ENCODE results near the gene MVD. TPM values are rescaled to one million over a fixed set of nuclear protein-coding genes. Genes with fewer than 3 reads are reported as not detected.
A peak's percentile ranks its signal among the peaks of the same experiment; 100 is the strongest.

MVD gene
- total and polyA plus RNA-seq, 2 of the 13 experiments (the other 11 are each of a cell fraction or from before 2014, with no cell fraction given), result 28.1 to 187 TPM

DNA sequence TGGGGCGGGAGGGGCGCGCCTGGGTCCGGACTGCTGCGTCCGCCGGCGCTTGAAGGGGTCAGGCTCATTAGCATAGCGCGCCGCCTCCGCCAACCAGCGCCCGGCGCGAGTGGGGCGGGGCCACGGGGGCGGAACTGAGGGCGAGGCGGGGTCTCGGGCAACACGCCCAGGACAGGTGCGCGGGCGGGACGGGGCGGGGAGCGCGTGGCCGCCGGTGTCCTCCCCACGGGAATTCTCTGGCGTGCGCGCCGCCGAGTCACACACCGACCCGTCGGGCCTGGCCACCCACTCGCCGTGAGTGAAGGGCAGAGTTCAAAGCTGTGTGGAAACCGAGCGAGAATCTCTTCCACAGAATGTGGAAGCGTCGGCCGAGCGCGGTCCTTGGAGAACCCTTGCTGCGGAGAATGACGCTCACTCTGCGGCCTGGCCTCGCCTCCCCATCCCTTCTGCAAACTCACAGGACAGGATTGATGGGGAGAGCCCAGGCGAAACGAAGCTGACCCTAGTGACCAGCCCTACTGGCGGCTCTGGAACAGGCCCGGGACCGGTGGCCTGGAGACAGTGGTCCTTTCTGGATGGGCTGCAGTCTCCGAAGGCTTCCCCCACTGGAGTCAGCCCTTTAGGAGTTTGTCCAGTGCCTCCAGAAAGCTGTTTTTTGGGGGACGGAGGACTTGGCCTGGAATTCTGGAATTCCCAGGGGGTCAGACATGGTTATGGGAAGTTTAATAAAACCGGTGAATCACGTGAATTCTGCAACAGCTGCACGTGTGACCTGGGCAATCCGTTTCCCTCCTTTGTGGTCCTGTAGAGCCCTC is 23.8 kb upstream of the MVD start, which contains the start of gene SNAI3 (continued):
- TF ChIP-seq, protein P1, sequence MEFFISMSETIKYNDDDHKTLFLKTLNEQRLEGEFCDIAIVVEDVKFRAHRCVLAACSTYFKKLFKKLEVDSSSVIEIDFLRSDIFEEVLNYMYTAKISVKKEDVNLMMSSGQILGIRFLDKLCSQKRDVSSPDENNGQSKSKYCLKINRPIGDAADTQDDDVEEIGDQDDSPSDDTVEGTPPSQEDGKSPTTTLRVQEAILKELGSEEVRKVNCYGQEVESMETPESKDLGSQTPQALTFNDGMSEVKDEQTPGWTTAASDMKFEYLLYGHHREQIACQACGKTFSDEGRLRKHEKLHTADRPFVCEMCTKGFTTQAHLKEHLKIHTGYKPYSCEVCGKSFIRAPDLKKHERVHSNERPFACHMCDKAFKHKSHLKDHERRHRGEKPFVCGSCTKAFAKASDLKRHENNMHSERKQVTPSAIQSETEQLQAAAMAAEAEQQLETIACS (CRISPR knock-in tag; IDR thresholded peaks at IDR 0.05), result peak; percentile 82
- TF ChIP-seq ZBTB7A (CRISPR knock-in tag; IDR thresholded peaks at IDR 0.05) (peak; percentile 54; the same call in 1 of the 2 replicates), IKZF4 (CRISPR knock-in tag; IDR thresholded peaks at IDR 0.05; ENCODE audit: borderline replicate concordance, low read depth, not compliant biosample characterization) (peak; percentile 50), ZNF552 (CRISPR knock-in tag; IDR thresholded peaks at IDR 0.05; ENCODE audit: borderline replicate concordance) (peak; percentile 80), AGO2 (optimal IDR thresholded peaks at IDR 0.05; ENCODE audit: low read depth, low read length) (no peak), ZNF331 (CRISPR knock-in tag; IDR thresholded peaks at IDR 0.05) (peak; percentile 8; the same call in 1 of the 2 replicates), FOXC1 (CRISPR knock-in tag; IDR thresholded peaks at IDR 0.05; ENCODE audit: borderline replicate concordance) (peak; percentile 90; the same call in 1 of the 2 replicates), TEAD3 (CRISPR knock-in tag; optimal IDR thresholded peaks at IDR 0.05; ENCODE audit: borderline replicate concordance) (peak; percentile 42), ATF1 (CRISPR knock-in tag; IDR thresholded peaks at IDR 0.05) (no peak), ZNF10 (CRISPR knock-in tag; IDR thresholded peaks at IDR 0.05; ENCODE audit: borderline replicate concordance, low read depth) (no peak), CEBPG (CRISPR knock-in tag; IDR thresholded peaks at IDR 0.05) (no peak), CBX2 (IDR thresholded peaks at IDR 0.05; ENCODE audit: low read depth, low read length) (no peak), CBX2 (CRISPR knock-in tag; IDR thresholded peaks at IDR 0.05; ENCODE audit: low read depth) (no peak), MAF1 (CRISPR knock-in tag; IDR thresholded peaks at IDR 0.05; ENCODE audit: borderline replicate concordance) (0 out of 2 replicates have a peak, but pooled peaks have one; percentile 50), ZNF33B (CRISPR knock-in tag; IDR thresholded peaks at IDR 0.05) (no peak), GFI1 (CRISPR knock-in tag; IDR thresholded peaks at IDR 0.05; ENCODE audit: borderline replicate concordance) (peak; percentile 26; the same call in 1 of the 2 replicates), ETV6 (CRISPR knock-in tag; conservative IDR thresholded peaks at IDR 0.05) (0 out of 2 replicates have a peak, but pooled peaks have one; percentile 33), JARID2 (CRISPR knock-in tag; IDR thresholded peaks at IDR 0.05; ENCODE audit: insufficient replicate concordance) (peak; percentile 30)
- TF ChIP-seq, protein P2, sequence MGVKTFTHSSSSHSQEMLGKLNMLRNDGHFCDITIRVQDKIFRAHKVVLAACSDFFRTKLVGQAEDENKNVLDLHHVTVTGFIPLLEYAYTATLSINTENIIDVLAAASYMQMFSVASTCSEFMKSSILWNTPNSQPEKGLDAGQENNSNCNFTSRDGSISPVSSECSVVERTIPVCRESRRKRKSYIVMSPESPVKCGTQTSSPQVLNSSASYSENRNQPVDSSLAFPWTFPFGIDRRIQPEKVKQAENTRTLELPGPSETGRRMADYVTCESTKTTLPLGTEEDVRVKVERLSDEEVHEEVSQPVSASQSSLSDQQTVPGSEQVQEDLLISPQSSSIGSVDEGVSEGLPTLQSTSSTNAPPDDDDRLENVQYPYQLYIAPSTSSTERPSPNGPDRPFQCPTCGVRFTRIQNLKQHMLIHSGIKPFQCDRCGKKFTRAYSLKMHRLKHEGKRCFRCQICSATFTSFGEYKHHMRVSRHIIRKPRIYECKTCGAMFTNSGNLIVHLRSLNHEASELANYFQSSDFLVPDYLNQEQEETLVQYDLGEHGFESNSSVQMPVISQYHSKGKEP (CRISPR knock-in tag; IDR thresholded peaks at IDR 0.05), result no peak
- TF ChIP-seq, protein P3, sequence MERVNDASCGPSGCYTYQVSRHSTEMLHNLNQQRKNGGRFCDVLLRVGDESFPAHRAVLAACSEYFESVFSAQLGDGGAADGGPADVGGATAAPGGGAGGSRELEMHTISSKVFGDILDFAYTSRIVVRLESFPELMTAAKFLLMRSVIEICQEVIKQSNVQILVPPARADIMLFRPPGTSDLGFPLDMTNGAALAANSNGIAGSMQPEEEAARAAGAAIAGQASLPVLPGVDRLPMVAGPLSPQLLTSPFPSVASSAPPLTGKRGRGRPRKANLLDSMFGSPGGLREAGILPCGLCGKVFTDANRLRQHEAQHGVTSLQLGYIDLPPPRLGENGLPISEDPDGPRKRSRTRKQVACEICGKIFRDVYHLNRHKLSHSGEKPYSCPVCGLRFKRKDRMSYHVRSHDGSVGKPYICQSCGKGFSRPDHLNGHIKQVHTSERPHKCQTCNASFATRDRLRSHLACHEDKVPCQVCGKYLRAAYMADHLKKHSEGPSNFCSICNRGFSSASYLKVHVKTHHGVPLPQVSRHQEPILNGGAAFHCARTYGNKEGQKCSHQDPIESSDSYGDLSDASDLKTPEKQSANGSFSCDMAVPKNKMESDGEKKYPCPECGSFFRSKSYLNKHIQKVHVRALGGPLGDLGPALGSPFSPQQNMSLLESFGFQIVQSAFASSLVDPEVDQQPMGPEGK (CRISPR knock-in tag; IDR thresholded peaks at IDR 0.05), result peak; percentile 69
- TF ChIP-seq, protein P4, sequence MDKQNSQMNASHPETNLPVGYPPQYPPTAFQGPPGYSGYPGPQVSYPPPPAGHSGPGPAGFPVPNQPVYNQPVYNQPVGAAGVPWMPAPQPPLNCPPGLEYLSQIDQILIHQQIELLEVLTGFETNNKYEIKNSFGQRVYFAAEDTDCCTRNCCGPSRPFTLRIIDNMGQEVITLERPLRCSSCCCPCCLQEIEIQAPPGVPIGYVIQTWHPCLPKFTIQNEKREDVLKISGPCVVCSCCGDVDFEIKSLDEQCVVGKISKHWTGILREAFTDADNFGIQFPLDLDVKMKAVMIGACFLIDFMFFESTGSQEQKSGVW (CRISPR knock-in tag; IDR thresholded peaks at IDR 0.05; ENCODE audit: borderline replicate concordance), result 0 out of 2 replicates have a peak, but pooled peaks have one; percentile 1
- TF ChIP-seq, protein P5, sequence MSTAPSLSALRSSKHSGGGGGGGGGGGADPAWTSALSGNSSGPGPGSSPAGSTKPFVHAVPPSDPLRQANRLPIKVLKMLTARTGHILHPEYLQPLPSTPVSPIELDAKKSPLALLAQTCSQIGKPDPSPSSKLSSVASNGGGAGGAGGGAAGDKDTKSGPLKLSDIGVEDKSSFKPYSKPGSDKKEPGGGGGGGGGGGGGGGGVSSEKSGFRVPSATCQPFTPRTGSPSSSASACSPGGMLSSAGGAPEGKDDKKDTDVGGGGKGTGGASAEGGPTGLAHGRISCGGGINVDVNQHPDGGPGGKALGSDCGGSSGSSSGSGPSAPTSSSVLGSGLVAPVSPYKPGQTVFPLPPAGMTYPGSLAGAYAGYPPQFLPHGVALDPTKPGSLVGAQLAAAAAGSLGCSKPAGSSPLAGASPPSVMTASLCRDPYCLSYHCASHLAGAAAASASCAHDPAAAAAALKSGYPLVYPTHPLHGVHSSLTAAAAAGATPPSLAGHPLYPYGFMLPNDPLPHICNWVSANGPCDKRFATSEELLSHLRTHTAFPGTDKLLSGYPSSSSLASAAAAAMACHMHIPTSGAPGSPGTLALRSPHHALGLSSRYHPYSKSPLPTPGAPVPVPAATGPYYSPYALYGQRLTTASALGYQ (CRISPR knock-in tag; IDR thresholded peaks at IDR 0.05), result peak; percentile 37; the same call in 1 of the 2 replicates

All from HepG2 (cell line).